Femur (tissue), 1 donor: ENCODE results near the gene SLC12A6.

Experiments used
- DNase-seq: peaks from one replicate; pipeline ENCODE4 v3.0.0-alpha.2; 2017

Gene SLC12A6

GRCh38 chr15:34327906-34328305 is 9.7 kb downstream of the SLC12A6 start:
- DNase-seq, result no peak

GRCh38 chr15:34325368-34325767 is 12.2 kb downstream of the SLC12A6 start:
- no peak for DNase-seq

- no peak for DNase-seq
Observed at GRCh38 chr15:34324933-34325332, 12.6 kb downstream of the SLC12A6 start.

GRCh38 chr15:34323217-34323616 is 14.4 kb downstream of the SLC12A6 start:
- no peak for DNase-seq

GRCh38 chr15:34318277-34319079 is 19.1 kb downstream of the SLC12A6 start:
- DNase-seq, result peak; percentile 48

GRCh38 chr15:34314491-34315490 is 22.8 kb downstream of the SLC12A6 start:
- DNase-seq, result no peak

GRCh38 chr15:34311563-34311962 is 26.0 kb downstream of the SLC12A6 start:
- no peak for DNase-seq

- no peak for DNase-seq
Observed at GRCh38 chr15:34304613-34305012, 33.0 kb downstream of the SLC12A6 start.

GRCh38 chr15:34301058-34301457 is 36.5 kb downstream of the SLC12A6 start:
- no peak for DNase-seq

GRCh38 chr15:34297059-34297458 is 40.5 kb downstream of the SLC12A6 start:
- no peak for DNase-seq

- DNase-seq, result no peak
Observed at GRCh38 chr15:34292621-34293020, 45.0 kb downstream of the SLC12A6 start.

GRCh38 chr15:34284937-34285336 is 52.6 kb downstream of the SLC12A6 start:
- DNase-seq, result no peak

- no peak for DNase-seq
Observed at GRCh38 chr15:34282384-34282783, 55.2 kb downstream of the SLC12A6 start.

- DNase-seq, result no peak
Observed at GRCh38 chr15:34280193-34280592, 57.4 kb downstream of the SLC12A6 start.

GRCh38 chr15:34279368-34279767 is 58.2 kb downstream of the SLC12A6 start:
- no peak for DNase-seq

- no peak for DNase-seq
Observed at GRCh38 chr15:34275721-34276120, 61.9 kb downstream of the SLC12A6 start.

GRCh38 chr15:34275154-34275553 is 62.4 kb downstream of the SLC12A6 start:
- no peak for DNase-seq

GRCh38 chr15:34271493-34271892 is 66.1 kb downstream of the SLC12A6 start:
- no peak for DNase-seq

- no peak for DNase-seq
Observed at GRCh38 chr15:34266751-34267150, 70.8 kb downstream of the SLC12A6 start.

GRCh38 chr15:34264076-34264475 is 73.5 kb downstream of the SLC12A6 start:
- DNase-seq, result no peak

- no peak for DNase-seq
Observed at GRCh38 chr15:34262362-34262761, 75.2 kb downstream of the SLC12A6 start.

- no peak for DNase-seq
Observed at GRCh38 chr15:34259566-34259965, 78.0 kb downstream of the SLC12A6 start.

- DNase-seq, result no peak
Observed at GRCh38 chr15:34258151-34258550, 79.4 kb downstream of the SLC12A6 start.

- DNase-seq, result no peak
Observed at GRCh38 chr15:34252545-34252944, 85.0 kb downstream of the SLC12A6 start.
